BLaER1 treated with 17β-estradiol and CSF1 and Interleukin-3, amounts not matched to agents 10 nM and 100 nM (cell line): ENCODE results near the gene PIMREG.
A peak's percentile ranks its signal among the peaks of the same experiment; 100 is the strongest.

ENCODE experiments used
- H3K27ac ChIP-seq, 11 experiments: shearing (Covaris generic); formaldehyde crosslinking; 2 replicates each; pipeline ENCODE4 v1.8.1; 2022
- H3K27me3 ChIP-seq, 11 experiments: shearing (Covaris generic); formaldehyde crosslinking; 2 replicates each; pipeline ENCODE4 v1.8.1; 2022
- H3K36me3 ChIP-seq, 11 experiments: shearing (Covaris generic); formaldehyde crosslinking; 2 replicates each; pipeline ENCODE4 v1.8.1; 2022
- H3K4me1 ChIP-seq, 10 experiments: shearing (Covaris generic); formaldehyde crosslinking; 2 replicates each; pipeline ENCODE4 v1.8.1; 2022
- H3K4me2 ChIP-seq, 11 experiments: shearing (Covaris generic); formaldehyde crosslinking; 2 replicates each; pipeline ENCODE4 v1.8.1; 2022
- H3K4me3 ChIP-seq, 10 experiments: shearing (Covaris generic); formaldehyde crosslinking; 2 replicates each; pipeline ENCODE4 v1.8.1; 2022
- H3K9ac ChIP-seq, 11 experiments: shearing (Covaris generic); formaldehyde crosslinking; 2 replicates each; pipeline ENCODE4 v1.8.1; 2022
- H3K9me3 ChIP-seq, 11 experiments: shearing (Covaris generic); formaldehyde crosslinking; replicated peaks in 1 of 11; 2 replicates each; pipeline ENCODE4 v1.8.1; 2022
- H4K20me1 ChIP-seq, 11 experiments: shearing (Covaris generic); formaldehyde crosslinking; 2 replicates each; pipeline ENCODE4 v1.8.1; 2022
- Cebpa-rat ChIP-seq, 11 experiments: shearing (Covaris generic); IDR thresholded peaks; 2 replicates each; pipeline ENCODE4 v1.8.1; 2022

Gene PIMREG

GRCh38 chr17:6461246-6461645 is 17.0 kb downstream of the PIMREG start:
- Histone ChIP-seq H3K4me1 (peaks cover 17 to 24% (median 19%) of the 10 kb centered on the region in 10 experiments; a peak in 19 of 20 replicates), H3K4me3 (no peak overlapping the region), H4K20me1 (no peaks in the 10 kb centered on the region; a peak in 1 of 22 replicates), H3K36me3 (no peaks in the 10 kb centered on the region), H3K9me3 (no peaks in the 10 kb centered on the region), H3K4me2 (0 out of 22 replicates have a peak overlapping the region, but pooled peaks of 1 of the 11 experiments have one; percentile 6), H3K27me3 (peaks cover 0 to 4% (median 0%) of the 10 kb centered on the region in 11 experiments; a peak in 1 of 22 replicates), H3K27ac (no peak overlapping the region), H3K9ac (no peak overlapping the region)
- TF ChIP-seq Cebpa-rat (IDR thresholded peaks at IDR 0.05) = no peak

GRCh38 chr17:6461792-6462524 is 17.7 kb downstream of the PIMREG start:
- no peaks in the 10 kb centered on the region for H3K36me3 ChIP-seq
- no peak overlapping the region for H3K27ac ChIP-seq
- H3K27me3 ChIP-seq = no peaks in the 10 kb centered on the region
- peaks cover 10 to 17% (median 12%) of the 10 kb centered on the region in 10 experiments; a peak in 18 of 20 replicates for H3K4me1 ChIP-seq
- H3K4me3 ChIP-seq = no peak overlapping the region
- H3K4me2 ChIP-seq = no peak overlapping the region
- H3K9me3 ChIP-seq = peaks cover 0 to under 1% (median 0%) of the 10 kb centered on the region in 11 experiments; a peak in 1 of 22 replicates
- H3K9ac ChIP-seq = no peak overlapping the region
- TF ChIP-seq Cebpa-rat (IDR thresholded peaks at IDR 0.05) = no peak
- H4K20me1 ChIP-seq = no peaks in the 10 kb centered on the region

GRCh38 chr17:6462692-6463091 is 18.4 kb downstream of the PIMREG start:
- H4K20me1 ChIP-seq = no peaks in the 10 kb centered on the region
- H3K9ac ChIP-seq = 0 out of 22 replicates have a peak overlapping the region, but pooled peaks of 1 of the 11 experiments have one; percentile 18
- H3K9me3 ChIP-seq = peaks cover 0 to 4% (median 0%) of the 10 kb centered on the region in 11 experiments; a peak in 2 of 22 replicates
- peaks cover 5 to 12% (median 8%) of the 10 kb centered on the region in 10 experiments; a peak in 13 of 20 replicates for H3K4me1 ChIP-seq
- H3K4me3 ChIP-seq = no peak overlapping the region
- no peak for TF ChIP-seq Cebpa-rat (IDR thresholded peaks at IDR 0.05)
- H3K27me3 ChIP-seq = no peaks in the 10 kb centered on the region
- H3K4me2 ChIP-seq = peak overlapping the region in 4 of 11 experiments; percentile 13 to 42 (median 27); a peak in 4 of 22 replicates
- H3K27ac ChIP-seq = no peak overlapping the region
- no peaks in the 10 kb centered on the region for H3K36me3 ChIP-seq

DNA sequence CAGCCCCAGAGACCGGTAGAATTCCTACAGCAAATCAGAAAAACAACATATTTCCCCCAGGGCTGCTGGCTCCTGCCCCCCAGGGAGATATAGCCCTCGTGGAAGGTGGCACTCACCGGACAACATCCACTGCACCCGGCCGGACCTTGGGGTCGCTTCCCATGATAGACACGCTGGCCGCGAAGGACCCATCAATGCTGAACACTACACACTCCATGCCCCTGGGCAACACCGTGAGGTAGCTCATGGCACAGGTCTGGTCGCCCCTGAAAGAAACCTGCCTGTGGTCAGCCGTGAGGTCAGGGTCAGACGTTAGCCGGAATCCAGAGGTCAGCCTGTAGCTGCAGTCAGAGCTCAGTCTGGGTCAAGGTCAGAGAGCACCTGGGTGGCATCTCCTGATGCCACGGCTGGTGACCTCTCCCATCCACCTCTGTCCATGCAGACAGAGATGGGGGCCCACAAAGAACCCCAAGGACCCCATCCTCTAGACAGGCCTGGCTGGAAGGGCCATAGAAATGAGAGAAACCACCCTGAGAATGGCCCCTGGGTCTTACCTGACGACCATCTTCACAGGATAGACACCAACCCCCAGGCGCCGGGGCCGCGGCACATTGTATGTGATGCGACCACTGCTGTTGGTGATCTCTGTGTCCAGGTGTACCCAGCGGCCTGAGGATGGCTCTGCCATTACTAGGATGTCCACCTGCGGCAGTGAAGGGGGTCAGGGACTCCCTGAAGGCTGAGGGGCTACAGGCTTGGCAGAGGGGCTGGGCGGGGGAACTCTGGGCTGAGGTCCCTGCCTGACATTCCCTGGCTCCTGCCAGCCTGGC is 19.6 kb downstream of the PIMREG start:
- peaks cover 5 to 12% (median 8%) of the 10 kb centered on the region in 10 experiments; a peak in 13 of 20 replicates for H3K4me1 ChIP-seq
- H3K27ac ChIP-seq = no peak overlapping the region
- peaks cover 0 to 4% (median 0%) of the 10 kb centered on the region in 11 experiments; a peak in 2 of 22 replicates for H3K9me3 ChIP-seq
- H4K20me1 ChIP-seq = no peaks in the 10 kb centered on the region
- no peak for TF ChIP-seq Cebpa-rat (IDR thresholded peaks at IDR 0.05)
- no peak overlapping the region for H3K4me3 ChIP-seq
- H3K4me2 ChIP-seq = peak overlapping the region in 8 of 11 experiments; percentile 7 to 42 (median 25); a peak in 6 of 22 replicates
- H3K36me3 ChIP-seq = no peaks in the 10 kb centered on the region
- no peak overlapping the region for H3K9ac ChIP-seq
- H3K27me3 ChIP-seq = no peaks in the 10 kb centered on the region

DNA sequence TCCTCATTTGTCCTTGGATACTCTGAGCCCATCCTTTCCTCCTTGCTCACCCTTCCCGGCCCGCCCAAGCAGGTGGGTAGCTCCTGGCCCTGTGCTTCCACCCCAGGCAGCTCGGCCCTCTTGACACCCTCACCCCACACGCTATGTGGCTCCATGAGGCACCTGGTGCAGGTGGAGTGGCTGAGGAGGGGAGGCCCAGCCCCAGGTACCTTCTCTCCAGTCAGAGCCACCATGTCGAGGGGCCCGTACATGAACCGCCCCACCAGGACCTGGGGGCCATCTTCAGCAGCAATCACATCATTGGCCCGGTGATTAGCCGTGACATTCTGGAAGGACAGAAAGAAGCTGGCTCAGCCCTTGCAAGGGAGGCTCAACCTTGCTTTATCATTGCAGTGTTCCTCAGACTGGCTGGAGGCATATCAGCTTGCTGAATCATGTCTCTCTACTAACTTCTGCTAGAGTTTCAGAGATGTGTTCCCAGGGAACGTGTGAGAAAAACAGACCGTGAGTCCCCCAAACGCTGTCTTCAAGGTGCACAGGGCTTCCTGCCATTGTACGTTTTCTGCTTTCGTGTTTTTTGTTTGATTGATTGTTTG is 20.3 kb downstream of the PIMREG start:
- H3K4me3 ChIP-seq = no peak overlapping the region
- no peaks in the 10 kb centered on the region for H3K36me3 ChIP-seq
- H4K20me1 ChIP-seq = no peaks in the 10 kb centered on the region
- H3K27me3 ChIP-seq = no peaks in the 10 kb centered on the region
- no peak for TF ChIP-seq Cebpa-rat (IDR thresholded peaks at IDR 0.05)
- H3K4me2 ChIP-seq = no peak overlapping the region
- peaks cover 0 to 4% (median 0%) of the 10 kb centered on the region in 11 experiments; a peak in 2 of 22 replicates for H3K9me3 ChIP-seq
- H3K27ac ChIP-seq = no peak overlapping the region
- no peak overlapping the region for H3K9ac ChIP-seq
- H3K4me1 ChIP-seq = peaks cover 5 to 12% (median 8%) of the 10 kb centered on the region in 10 experiments; a peak in 13 of 20 replicates

DNA sequence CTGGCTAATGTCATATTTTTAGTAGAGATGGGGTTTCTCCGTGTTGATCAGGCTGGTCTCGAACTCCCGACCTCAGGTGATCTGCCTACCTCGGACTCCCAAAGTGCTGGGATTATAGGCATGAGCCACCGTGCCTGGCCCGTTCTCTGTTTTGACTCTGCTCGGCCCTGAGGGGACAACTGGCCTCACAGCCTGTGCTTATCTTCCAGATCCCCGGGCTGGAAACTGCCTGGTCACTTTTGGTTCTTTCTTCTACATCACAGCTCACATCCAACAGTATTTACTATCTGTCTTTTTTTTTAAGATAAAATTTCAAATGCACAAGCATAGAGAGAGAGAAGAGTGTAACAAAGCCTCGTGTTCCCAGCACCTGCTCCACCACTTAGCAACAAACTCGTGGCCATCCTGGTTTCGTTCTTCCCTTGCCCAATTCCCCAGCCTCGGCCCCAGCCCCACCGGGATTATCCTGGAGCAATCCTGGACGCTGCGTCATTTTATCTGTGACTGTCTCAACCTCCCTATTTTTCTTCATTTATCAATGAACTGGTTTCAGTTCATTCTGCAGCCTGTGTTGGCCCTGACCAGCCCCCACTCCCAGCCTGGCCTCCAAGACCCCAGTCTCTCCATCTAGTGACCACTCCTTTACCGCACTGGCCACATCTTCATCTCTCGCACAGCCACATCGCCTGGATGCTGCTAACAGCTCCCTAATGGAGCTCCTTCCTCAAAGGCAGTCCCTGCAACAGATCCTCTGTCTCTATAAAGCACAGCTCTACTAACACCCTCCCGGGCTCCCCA is 21.1 kb downstream of the PIMREG start:
- Histone ChIP-seq H3K9me3 (peaks cover 0 to 4% (median 0%) of the 10 kb centered on the region in 11 experiments; a peak in 2 of 22 replicates), H3K36me3 (no peaks in the 10 kb centered on the region), H4K20me1 (no peaks in the 10 kb centered on the region), H3K4me3 (no peak overlapping the region), H3K4me1 (peaks cover 5 to 14% (median 8%) of the 10 kb centered on the region in 10 experiments; a peak in 14 of 20 replicates), H3K9ac (no peak overlapping the region), H3K27ac (no peak overlapping the region), H3K4me2 (no peak overlapping the region), H3K27me3 (no peaks in the 10 kb centered on the region)
- TF ChIP-seq Cebpa-rat (IDR thresholded peaks at IDR 0.05) = no peak

DNA sequence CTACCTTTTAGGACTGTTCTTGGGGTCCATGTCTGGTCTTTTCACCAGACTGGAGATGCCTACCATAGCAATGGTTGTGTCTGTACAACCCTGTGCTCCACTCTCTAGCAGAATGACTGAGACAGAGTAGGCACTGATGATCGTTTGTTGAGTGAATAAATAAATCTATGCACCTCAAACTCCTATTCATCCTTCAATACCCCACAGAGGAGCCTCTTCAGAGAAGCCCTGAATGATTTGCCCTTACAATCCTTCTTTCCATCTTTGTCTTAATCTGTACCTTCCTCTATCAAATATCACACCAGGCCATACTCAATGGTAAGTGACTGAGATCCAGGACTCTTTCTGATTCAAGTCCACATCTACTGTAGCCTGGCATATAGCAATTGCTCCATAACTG is 23.3 kb downstream of the PIMREG start:
- H4K20me1 ChIP-seq = peaks cover 0 to 9% (median 0%) of the 10 kb centered on the region in 11 experiments; a peak in 1 of 22 replicates

More for the DNA sequence above, 23.3 kb downstream of the PIMREG start:
- H3K27me3 ChIP-seq = no peaks in the 10 kb centered on the region
- H3K4me3 ChIP-seq = no peak overlapping the region
- no peak for TF ChIP-seq Cebpa-rat (IDR thresholded peaks at IDR 0.05)
- no peak overlapping the region for H3K4me2 ChIP-seq
- no peaks in the 10 kb centered on the region for H3K36me3 ChIP-seq
- H3K27ac ChIP-seq = no peak overlapping the region
- H3K9me3 ChIP-seq = peaks cover 0 to 4% (median 0%) of the 10 kb centered on the region in 11 experiments; a peak in 2 of 22 replicates
- H3K9ac ChIP-seq = no peak overlapping the region
- peaks cover 17 to 35% (median 28%) of the 10 kb centered on the region in 10 experiments for H3K4me1 ChIP-seq
